ENCODE data around the gene RYR3.

RYR3 gene

DNA sequence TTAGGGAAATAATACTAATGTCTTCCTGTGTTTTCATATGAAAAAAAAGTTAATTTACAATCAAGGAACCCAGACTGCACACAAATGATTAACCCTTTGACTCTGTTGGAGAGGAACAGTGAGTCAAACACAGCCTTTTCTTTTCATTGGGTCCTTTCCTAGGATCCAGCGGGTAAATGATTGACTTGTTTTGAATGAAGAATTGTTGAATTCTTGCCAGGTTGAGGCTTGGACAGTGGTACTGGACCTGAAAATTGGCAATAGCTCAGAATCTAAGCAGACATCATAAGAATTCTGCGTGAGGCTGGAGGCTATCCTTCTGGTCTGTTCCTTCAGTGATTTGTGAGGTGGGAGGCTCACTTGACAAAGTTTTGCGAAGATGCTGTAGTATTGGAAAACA lies 143.0 kb downstream of the RYR3 start:
- no peak for DNase-seq

GRCh38 chr15:33454346-33454745 lies 143.6 kb downstream of the RYR3 start:
- DNase-seq, result no peak

GRCh38 chr15:33454996-33455395 lies 144.2 kb downstream of the RYR3 start:
- no peak for DNase-seq

DNA sequence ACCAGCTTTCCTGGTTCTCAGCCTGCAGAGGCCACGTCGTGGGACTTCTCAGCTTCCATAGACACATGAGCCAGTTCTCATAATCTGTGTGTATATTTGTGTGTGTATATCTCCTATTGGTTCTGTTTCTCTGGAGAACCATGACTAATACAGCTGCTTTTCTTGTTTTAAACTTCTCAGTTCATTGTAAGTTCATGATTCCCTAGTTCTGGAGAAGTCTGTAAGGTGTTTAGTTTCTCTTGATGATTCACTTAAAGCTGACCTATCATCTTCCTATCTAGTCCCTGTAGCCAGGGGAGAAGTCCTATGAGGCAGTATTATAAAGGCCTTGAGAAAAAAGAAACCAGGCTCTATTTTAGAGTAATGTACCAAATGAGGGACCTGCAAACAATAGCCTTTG lies 147.7 kb downstream of the RYR3 start:
- no peak for DNase-seq

DNA sequence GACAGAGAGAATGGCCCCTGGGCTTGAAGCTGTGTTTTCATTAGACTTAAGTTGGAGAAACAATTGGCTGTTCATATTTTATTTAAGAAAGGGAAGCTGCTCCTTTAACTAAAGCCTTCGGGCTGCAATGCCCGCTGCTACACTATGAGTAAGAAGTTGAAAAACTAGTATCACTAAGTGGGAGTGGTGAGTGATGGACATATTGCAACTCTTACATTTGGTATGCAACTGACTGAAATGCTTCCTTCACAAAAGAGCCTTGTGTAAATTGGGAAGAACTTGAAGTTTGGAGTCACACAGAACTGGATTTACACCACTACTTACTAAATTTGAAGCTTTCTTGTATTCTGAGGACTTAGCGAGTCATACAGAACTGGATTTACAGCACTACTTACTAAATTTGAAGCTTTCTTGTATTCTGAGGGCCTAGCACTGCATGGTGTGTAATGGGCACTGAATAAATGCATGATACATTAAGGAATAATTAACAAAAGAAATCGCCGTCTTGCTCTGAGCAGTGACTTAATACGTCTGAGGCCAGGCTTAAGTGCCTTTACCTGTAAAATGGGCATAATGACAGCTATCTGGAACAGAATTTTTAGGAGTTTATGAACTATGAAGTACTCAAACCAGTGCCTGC lies 149.5 kb downstream of the RYR3 start:
- no peak for DNase-seq

DNA sequence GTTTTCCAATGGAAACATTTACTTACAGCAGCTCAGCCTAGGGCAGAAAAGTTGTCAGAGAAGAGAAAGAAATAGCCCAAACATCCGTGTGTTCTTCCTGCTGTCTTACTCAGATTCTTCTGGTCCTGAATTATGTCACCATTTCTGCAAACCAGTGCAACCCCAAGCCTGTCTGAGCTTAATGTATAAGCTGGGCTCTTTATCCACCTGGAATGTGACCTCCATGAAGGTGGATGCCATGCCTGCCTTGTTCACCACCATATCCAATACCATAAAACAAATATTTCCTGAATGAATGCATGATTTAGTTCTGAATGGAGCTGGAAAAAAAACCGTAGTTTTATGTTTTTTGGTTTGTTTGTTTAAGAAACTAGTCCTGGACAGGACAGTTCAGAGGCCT lies 150.9 kb downstream of the RYR3 start:
- no peak for DNase-seq

DNA sequence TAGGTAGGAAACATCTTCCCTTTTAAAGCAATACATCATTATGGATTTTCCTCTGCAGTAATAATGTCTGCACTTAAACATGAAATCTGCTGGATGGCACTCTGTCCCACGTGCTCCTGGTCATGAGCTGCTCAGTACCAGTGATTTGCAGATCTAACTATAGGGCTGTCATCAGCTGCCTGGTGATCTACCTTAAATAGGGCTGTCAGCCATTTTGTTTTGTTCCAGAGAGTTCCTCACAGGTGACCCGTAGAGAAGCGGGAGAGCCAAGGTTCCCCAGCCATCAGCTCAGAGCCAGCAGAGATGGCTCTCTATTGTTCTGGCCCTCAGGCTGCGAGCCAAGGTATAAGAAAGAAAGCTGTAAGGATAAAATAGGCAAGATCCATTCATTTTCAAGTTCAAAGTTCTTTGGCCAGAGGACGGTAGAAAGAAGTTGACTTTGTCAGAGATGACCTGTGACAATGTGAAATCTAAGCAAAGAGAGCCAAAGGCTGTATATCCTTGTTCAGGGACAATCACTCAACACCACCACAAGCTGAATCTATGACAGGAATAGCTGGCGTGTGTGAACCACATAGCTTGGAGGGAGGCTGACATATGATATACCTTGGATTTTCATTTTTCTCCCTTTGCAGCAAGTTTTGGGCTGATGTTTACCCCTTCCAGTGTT lies 156.5 kb downstream of the RYR3 start:
- DNase-seq, result no peak

DNA sequence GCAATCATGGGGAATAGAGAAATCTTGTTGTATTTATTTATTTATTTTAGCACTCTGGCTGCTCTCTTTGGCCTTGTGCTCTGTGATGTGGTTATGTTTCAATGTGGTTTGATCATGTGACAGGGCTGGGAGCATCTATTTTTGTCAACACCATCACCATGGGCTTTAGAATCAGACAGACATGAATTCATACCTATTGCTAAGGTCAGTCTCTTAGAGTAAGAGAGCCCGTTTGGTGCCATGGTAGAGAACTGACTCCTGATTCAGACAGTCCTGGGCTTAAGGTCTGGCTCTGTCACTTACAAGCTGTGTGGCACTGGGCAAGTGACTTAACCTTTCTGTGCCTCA lies 157.0 kb downstream of the RYR3 start:
- no peak for DNase-seq

DNA sequence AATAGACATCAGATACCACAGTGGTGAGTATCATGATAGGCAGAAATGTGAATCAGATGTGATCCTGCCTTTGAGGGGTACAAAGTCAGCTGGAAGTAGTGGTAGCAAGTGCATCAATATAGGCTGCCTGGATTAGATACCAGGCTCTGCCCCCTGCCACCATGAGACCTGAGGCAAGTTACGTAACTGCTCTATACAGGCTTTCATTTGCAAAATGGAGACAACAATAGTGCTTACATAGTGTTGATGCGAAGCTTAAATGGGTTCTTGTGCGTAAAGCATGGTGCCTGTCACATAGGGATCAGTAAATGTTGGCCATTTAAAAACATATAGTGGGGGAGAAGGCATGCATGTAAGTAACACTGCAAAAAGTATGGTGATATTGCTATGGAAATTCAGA lies 158.0 kb downstream of the RYR3 start:
- DNase-seq, result no peak

DNA sequence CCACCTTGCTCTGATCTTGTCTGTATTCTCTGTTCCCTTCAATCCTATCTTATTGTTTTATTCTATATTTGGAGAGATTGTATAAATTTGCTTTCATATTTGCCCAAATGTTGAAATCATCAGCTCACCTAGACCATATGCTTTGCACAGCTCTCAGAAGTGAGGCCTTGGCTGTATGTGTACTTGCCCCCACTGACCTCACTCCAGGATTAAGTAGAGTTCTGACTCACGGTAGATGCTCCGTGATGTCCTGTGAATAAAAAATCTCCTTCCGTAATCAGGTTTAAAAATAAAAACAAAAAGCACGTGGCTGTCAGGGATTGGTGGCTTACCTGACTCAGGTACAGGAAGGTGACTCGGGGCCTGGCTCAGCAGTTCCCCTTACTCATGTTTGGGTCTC lies 162.2 kb downstream of the RYR3 start:
- no peak for DNase-seq

DNA sequence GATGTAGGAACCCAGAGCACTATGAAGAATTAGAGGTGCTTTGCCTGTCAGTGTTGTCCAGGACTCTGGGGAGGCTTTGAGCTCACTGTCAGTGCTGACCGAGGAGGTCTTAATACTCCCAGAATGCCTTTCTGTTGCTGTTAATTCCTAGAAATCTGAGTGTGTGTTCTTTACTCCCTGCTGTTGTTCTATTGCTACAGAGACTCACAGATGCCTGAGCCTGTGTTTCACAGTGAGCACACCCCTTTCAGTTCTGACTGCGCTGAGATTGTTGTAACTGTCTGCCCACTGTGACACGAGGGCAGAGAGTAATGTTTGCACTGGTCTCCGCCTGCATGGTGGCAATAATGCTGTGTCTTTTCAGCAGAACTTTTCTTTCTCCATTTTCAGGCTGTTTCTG lies 162.9 kb downstream of the RYR3 start:
- DNase-seq, result no peak

- no peak for DNase-seq
Measured at GRCh38 chr15:33476076-33476475, 165.3 kb downstream of the RYR3 start.

DNA sequence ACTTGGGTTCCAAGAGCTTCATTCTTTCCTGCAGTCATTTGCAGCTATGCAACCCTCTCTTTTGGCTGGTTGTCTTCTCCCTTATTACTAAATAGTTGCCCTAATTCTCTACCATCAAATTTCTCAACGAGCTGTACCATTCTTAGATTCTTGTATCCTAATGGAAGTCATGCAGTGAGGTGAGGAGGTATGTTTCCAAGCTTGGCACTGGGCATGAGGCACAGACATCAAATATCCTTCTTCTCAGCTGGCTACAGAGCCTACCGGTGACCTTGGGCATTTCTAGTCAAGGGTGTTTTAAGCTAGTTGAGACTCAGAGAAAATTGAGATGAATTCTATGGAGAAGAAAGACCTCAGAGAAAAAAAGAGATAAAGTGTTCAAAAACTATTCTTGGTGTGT lies 166.1 kb downstream of the RYR3 start:
- no peak for DNase-seq

GRCh38 chr15:33489335-33489734 lies 178.6 kb downstream of the RYR3 start:
- DNase-seq, result no peak

DNA sequence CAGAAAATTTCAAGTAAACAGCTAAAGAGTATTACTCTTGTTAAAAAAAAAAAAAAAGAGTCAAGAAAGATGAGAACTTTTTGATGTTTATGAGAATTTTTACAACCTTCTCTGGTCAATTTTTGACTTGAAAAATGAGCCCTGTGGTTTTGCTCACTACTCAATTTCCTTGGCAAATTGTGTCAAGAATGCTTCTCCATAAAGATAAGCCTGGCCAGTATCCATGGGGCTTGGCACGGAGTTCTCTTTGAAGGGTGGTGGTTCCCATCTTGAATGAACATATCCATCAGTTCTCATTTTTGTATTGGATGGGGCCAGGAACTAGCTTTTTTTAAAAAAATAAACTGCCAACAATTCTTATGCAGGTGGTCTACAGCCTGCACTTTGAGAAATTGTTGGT lies 179.9 kb downstream of the RYR3 start:
- DNase-seq, result no peak

- no peak for DNase-seq
Measured at GRCh38 chr15:33492434-33493052, 181.8 kb downstream of the RYR3 start.

DNA sequence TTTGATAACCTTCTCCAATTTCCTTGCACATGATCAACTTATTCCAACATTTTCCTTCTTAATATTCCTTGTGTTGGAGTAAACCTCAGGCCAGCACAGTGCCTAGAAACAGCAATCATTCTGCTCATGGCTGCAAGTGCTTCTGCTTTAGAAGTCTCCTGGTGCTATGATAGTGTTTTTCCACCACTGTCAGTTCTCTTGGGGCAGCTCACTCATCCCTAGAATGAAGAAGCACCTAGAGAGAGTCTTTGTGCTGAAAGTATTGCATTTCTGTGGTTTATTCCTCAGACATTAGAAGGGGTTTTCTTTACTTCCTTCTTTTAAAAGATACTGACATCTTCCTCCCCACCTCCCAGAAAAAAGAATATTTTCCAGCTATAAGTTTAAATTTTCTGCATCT lies 183.5 kb downstream of the RYR3 start:
- no peak for DNase-seq

DNA sequence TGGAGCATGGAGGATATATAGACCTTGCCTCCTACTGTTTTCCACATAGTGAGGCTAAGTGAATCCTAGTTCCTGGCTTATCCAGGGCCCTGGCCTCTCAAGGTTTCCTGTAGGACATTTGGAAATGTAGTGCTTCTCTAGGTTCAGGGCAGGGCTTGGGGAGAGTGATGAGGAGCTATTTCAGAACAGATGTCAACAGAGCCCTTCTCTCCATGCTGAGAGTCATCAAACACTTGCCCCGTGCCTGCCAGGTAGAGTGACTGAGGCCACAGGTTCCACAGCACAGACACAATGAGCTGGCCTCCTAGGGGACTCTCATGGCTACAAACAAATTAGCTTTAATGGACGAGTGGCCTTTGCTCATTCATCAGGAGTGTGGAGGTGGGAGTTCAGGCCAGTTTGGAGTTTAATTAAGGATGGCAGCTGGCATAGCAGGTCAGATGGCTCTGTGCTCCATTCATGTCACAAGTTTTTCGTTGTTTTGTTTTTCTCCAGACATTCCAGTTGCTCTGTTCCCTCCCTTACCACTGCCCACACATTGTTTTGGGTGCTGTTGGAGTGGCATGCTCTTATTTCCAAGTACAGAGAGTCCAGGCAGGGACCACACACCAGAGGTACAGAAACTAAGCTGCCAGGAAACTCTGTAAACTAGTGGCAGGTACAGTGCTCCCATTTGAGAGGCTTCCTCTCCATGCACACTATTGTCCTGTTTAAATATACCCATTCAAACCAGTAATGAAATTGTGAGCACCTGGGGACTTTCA lies 189.8 kb downstream of the RYR3 start:
- no peak for DNase-seq

DNA sequence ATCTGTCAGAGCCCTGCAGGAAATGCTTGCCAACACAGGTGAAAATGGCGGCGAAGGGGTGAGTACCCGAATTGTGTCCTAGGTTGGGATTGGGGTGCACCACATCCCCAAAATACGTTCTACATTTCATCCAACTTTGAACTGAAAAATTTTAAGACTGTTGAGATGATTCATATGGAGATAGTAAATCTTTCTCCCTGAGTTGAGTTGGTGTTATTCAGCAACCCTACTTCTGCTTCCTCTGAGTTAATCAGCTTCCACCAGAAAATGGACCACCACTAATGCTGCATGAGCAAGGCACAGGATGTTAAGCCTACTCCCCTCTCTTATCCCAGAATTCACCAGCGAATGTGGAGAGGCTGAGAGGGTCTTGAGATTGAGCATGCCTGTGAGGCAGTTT lies 192.9 kb downstream of the RYR3 start:
- DNase-seq, result no peak

DNA sequence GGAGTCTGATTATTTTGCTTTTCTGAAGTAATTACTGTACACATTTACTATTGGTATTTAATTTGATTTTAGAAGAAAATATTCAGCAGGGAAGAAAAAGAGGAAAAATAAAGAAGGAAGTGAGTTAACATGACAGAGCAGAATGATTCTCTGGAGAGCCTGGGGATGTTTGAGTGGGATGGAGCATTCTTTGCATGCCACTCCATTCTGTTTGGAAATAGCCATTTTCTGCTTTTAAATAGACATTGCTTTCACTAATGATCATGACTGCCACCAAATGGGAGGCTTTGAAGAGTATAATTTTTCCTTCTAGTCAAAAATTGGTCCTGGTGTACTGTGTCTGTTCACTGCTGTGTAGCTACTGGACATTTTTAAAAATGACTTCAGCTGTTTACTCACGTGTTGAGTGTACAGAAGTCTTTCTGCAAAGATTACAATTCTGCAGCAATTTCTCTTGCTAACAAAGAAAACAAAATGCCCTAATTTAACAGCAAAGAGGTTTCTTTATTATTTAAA lies 196.1 kb downstream of the RYR3 start:
- DNase-seq, result peak; percentile 3

- no peak for DNase-seq
Measured at GRCh38 chr15:33508703-33509102, 197.9 kb downstream of the RYR3 start.

DNA sequence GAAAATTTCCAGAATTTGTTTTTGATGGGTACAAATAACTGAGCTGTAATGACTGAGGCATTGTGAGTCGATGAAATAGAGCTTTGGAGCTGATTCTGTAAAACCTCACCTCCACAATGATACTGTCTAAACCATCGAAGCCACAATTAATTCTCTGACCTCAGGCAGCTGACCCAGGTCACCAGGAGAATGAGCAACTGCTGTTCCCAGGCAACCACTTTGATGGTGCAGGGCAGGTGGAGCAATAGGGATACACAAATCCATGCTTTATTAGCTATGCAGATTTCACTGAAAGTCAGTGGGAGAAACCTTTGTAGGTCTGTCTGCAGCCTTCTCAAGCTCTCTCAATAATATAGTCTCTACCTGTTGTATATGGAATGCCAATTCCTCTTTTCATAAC lies 204.4 kb downstream of the RYR3 start:
- DNase-seq, result no peak

GRCh38 chr15:33516563-33516962 lies 205.8 kb downstream of the RYR3 start:
- no peak for DNase-seq

- DNase-seq, result no peak
Measured at GRCh38 chr15:33517944-33518343, 207.2 kb downstream of the RYR3 start.
